HG02678 (cell line): ENCODE measurements around the gene NFIA.
"Not testable (repeated sequence)": the region's sequence is repeated elsewhere in the genome, so short reads cannot be mapped to it uniquely, and the experiment has no call there.

ENCODE experiments used
- ATAC-seq: cut with Tn5 transposase; IDR thresholded peaks from one replicate; pipeline ENCODE4 v1.9.1; 2021; ENCODE audit warnings: mild to moderate bottlenecking, moderate library complexity; ENCODE audit not compliant: unreplicated experiment

Gene NFIA

GRCh38 chr1:61124078-61124477, 41.7 kb downstream of the NFIA start:
- ATAC-seq = no peak

DNA sequence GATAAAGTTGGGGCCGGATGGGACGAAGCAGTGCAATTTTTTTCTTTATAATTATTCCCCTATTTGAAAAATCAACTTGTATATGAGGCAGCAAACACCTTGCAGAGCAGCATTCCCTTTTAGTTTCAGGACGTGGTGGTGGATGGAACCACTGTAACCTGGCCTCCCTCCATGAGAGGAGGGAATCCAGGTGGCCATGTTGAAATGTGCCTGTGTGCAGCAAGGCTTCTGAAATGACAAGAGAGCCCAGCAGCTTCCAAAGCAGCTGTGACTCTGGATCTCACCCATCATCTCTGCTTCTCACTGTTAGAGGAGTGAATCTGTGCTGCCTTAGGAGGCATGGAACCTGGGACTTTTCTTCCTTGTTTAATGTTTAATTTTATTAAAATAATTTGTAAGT, 42.3 kb downstream of the NFIA start:
- ATAC-seq = no peak

- ATAC-seq = no peak
Measured at GRCh38 chr1:61125263-61125662, 42.9 kb downstream of the NFIA start.

DNA sequence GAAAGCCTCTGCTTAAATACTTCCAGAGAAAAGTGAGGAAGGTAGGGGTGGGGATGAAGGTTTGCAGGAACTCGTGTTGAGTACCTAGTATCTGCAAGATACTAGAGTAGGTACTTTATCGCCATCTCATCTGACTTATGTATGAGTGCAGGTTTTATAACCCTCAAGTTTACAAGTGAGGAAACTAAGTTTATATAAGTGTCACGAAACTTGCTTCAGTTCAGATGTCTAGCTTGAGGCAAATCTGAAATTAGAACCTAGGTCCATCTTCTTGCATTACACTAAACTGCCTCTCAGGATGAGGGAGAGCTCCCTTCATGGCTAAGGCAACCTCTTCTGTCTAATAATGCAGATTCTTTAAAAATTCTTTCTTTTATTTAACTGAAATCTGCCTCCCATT, 43.5 kb downstream of the NFIA start:
- ATAC-seq = no peak

GRCh38 chr1:61126843-61127242, 44.5 kb downstream of the NFIA start:
- not testable (repeated sequence) for ATAC-seq

DNA sequence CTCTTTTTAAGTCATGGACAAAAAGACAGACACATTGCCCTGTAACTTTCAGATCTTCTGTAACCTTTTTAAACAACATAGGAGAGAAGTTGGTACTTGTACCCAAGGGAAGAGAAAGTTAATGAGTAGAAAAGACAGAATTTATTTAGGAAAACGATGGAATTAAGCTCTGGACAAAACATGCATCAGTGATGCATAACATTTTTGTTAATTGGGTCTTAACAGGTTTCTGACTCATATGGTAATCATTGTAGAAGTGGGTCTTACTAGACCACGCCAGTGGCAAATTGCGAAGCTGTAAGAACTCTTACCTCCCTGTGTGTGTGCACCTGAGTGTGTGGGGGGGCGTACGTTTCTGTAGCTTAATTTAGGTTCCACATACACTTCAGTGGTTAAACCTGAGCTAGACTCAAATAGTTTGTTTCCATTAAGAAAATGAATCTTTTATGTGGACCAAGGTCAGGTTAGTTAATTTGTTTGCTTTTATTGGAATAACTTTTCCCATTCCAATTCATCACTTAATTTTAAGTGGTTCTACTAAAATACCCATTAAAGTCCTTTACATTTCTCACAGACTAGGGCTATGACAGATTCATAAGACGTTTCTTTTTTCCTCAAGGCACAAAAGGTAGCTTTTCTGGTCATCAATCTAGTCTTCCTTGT, 48.1 kb downstream of the NFIA start:
- no peak for ATAC-seq

- ATAC-seq = no peak
Measured at GRCh38 chr1:61131248-61131647, 48.9 kb downstream of the NFIA start.

DNA sequence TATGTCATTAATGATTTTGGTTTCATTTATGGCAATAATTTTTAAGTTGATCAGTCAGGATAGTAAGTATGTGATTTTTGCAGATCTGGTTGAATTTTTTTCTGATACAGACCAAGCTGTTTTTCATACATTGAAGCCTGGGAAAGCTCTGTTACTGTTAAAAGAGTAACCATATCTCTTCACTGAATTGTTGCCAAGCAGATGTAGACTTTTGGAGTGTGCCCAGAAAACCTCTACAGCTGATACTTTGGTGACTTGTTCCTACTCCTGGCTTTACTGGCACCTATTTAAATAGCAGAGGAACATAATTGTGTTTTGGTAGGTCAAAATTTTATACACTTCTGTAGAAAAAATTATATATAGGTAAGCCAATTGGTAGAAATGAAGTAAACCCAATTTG, 49.4 kb downstream of the NFIA start:
- no peak for ATAC-seq

GRCh38 chr1:61132176-61132638, 49.8 kb downstream of the NFIA start:
- no peak for ATAC-seq

DNA sequence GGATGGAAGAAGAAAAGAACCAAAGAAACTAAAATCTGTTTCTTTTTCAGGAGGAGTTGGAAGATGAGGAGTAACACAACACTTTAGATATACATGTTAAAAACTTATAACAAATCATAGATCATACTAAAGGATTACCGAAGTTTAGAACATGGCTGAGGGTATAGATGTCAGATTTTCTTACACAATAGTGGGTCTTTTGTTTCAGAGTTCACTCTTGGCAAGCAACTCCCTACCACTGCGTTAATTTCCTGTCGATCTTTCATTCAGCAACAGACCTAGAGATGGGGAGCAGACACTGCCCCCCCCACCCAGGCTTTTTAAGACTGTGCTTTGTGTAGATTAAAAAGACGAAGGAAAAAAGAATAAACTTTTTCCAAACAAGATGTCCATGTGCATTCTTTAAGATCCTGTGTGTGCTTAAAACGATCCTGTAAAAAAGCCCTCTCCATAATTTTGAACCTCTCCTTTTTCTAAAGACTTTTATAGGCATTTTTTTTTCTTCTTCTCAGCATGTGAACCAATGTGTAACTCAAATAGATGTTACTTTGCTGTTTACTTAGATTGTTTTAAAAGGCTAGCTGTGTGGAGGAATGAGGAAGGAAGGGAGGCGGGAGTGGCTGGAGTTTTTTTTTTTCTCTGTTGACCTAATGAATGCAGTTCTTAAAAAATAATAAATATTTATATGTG, 50.4 kb downstream of the NFIA start:
- ATAC-seq = no peak

- ATAC-seq = no peak
Measured at GRCh38 chr1:61133335-61134019, 51.1 kb downstream of the NFIA start.

GRCh38 chr1:61135291-61135690, 52.9 kb downstream of the NFIA start:
- no peak for ATAC-seq

DNA sequence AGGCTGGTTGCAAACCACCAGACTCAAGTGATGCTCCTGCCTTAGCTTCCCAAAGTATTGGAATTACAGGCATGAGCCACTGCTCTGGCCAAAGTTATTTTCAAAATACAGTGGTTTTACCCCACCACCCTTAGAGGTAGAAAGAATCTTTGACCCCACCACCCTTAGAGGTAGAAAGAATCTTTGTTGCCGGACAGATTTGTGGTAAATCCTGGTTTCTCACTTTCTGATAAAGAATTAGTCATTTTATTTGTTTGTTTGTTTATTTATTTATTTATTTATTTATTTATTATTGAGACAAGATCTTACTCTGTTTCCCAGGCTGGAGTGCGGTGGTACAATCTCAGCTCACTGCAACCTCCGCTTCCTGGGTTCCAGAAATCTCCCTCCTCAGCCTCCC, 55.9 kb downstream of the NFIA start:
- no peak for ATAC-seq

DNA sequence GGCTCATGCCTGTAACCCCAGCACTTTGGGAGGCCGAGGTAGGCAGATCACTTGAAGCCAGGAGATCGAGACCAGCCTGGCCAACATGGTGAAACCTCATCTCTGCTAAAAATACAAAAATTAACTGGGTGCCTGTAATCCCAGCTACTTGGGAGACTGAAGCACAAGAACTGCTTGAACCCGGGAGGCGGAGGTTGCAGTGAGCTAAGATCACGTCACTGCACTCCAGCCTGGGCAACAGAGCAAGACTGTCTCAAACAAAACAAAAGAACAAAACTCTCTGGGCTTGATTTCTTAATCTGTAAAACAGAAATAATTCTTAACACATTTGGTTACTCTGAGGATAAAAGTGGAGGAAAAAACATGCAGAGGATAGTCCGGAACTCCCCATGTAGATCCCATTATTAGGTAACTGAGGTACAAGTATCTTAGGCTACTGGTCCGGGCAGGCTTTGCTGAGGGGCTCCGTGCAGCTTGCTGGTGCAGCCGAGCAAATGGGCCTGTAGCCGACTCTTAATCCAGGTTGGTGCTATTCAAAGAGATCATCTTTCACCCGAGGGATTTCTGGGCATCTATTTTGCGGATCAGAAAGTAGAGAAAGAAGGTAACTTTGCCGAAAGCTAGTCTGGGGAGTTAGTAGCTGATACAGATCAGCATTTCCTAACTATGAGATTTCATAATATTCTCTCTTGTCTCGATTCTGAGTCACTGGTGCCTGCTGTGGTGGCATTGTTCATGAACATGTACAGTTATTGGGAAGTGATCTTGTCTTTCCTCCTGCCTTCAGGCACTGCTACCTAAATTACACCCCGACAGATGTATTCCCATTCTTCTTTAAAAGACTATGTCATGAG, 56.8 kb downstream of the NFIA start:
- no peak for ATAC-seq

DNA sequence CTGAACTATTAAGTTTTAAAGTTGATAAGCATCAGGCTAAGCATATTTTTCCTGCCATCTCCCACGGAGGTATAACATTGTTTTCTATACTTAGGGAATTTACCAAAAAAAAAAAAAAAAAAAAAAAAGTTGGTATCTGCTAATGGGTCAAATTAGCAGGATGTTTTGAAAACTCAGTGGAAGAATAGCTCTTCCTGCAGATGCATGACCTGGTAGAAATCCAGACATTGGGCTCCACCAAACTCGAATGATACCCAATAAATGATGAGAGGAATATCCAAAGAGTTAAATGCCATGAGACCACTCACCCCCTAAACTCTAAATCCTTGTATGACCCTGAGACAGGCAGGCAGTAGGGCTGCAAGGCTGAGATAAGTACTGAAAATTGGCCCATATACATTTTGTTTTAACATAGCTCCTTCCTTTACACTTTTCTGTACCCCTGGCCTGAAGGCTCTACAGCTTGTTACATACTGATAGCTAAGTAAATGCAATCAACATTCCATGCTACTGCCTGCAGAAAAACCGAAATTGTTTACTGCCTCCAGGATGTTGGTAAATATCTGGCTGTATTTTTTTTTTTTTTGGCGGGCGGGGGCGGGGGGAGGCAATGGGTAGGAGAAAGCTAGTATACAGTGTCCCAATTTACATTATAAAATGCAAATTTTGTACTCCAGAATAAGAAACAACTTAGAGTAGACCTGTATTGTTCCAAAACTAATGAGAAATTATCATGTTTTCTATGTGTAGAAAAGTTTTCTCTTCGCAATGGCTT, 57.6 kb downstream of the NFIA start:
- ATAC-seq = no peak

DNA sequence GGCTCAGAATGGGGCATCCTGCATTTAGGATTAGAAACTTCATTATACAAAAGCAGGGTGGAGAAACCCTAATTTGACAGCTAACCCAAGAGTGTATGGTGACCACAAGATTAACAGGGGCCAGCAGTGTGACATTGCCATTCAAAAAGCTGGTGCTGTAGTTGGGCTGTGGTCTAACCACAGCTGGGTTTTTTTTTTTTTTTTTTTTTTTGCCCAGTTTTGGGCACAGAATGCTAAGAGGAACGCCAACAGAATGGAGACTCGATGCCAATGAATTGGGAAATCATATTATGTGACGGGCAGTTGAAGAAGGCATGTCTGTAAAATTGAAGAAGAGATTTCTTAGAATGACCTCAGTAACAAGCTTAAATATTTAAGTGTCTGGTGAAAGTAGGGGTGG, 58.4 kb downstream of the NFIA start:
- no peak for ATAC-seq

GRCh38 chr1:61141288-61142042, 59.1 kb downstream of the NFIA start:
- no peak for ATAC-seq

- no peak for ATAC-seq
Measured at GRCh38 chr1:61142043-61142440, 59.7 kb downstream of the NFIA start.

DNA sequence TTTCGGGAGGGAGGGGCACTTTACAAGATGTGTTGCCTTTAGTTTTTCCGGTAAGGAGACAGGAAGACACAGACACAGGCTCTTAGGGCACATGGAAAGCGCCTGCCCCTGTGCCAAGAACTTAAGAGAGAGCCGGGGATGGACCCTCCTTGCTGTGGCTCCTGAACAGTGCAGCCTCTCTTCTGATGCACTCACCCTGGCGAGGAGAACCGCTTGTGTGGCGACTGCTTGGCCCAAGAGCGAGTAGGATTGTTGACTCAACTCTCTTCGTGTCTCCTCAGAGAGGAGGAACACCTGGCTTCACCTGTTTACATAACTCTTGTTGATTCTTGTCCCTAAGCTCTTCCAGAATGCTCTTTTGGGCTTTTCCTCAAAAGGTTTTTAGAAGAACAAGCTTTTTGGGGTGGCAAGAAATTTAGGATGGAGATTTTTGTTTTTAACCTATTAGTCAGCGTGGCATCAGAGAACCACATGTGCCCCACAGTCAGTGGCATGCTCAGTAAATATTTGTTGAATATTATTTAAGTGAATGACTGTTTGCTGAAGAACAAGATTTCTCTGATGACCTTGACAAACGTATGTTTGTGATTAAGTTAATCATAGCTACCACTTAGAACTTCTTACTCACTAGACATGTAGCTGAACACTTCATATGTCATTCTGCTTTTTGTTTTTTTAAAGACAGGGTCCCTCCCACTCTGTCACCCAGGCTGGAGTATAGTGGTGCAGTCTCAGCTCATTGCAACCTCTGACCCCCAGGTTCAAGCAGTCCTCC, 60.6 kb downstream of the NFIA start:
- ATAC-seq = no peak
